GM12878 (cell line): ENCODE data around the gene ATP6V0A1. TPM values are rescaled to one million over a fixed set of nuclear protein-coding genes. Genes with fewer than 3 reads are reported as not detected.

Experiments used
- ATAC-seq: fragments of 200-7000 bp; cut with Tn5 transposase; 3 replicates; pipeline ENCODE4 v1.9.1; 2020; ENCODE audit warnings: mild to moderate bottlenecking, moderate library complexity
- BruUV-seq: library from RNA; stranded (reverse); fragments of 400-500 nt; replicated peaks from 2 replicates; lab custom pipeline; 2021; lab: Mats Ljungman, UMichigan
- CTCF ChIA-PET: fragments of 300-600 bp; sonication (Branson Sonifier 250); formaldehyde crosslinking; extraction: SDS; loops from one replicate; lab custom pipeline; 2021; ENCODE audit warnings: inconsistent platforms; lab: Yijun Ruan, JAX
- POLR2A ChIA-PET: fragments of 350-600 bp; formaldehyde crosslinking; extraction: SDS; loops from one replicate; lab custom pipeline; 2021; ENCODE audit warnings: inconsistent platforms; lab: Charles Lee
- RAD21 ChIA-PET: fragments of 300-600 bp; sonication (Branson Sonifier 250); formaldehyde crosslinking; loops from one replicate; lab custom pipeline; 2023; ENCODE audit warnings: antibody characterized with exemption; ENCODE audit not compliant: unreplicated experiment; lab: Charles Lee
- SMC1A ChIA-PET: fragments of 300-600 bp; sonication (Branson Sonifier 250); formaldehyde crosslinking; loops from one replicate; lab custom pipeline; 2023; ENCODE audit not compliant: unreplicated experiment, uncharacterized antibody; lab: Charles Lee
- DNase-seq: peaks from one replicate; pipeline ENCODE4 v3.0.0-alpha.2; 2011; ENCODE audit warnings: low read depth, low spot score
- FAIRE-seq: peaks from 3 replicates; lab custom pipeline; 2011; peaks lifted over from hg19 to GRCh38; lab: Jason Lieb, UNC
- H2AFZ ChIP-seq: 2 replicates; pipeline ENCODE4 v1.6.0; 2011; ENCODE audit warnings: low read depth, low read length, control low read depth; ENCODE audit not compliant: control insufficient read depth
- H3K27ac ChIP-seq: 2 replicates; pipeline ENCODE4 v1.5.1; 2011; ENCODE audit warnings: control low read depth; ENCODE audit not compliant: control insufficient read depth, insufficient read depth
- H3K27me3 ChIP-seq, 2 experiments: replicated peaks in 1 of 2; 2 replicates each; pipeline versions ENCODE4 v1.6.0 to v1.6.1; 2011; ENCODE audit warnings: low read length in 1 of 2; ENCODE audit not compliant: control insufficient read depth in 2 of 2, insufficient read depth in 2 of 2
- H3K36me3 ChIP-seq, 2 experiments: 2 replicates each; pipeline ENCODE4 v1.5.1; 2011; ENCODE audit warnings: low read length in 1 of 2; ENCODE audit not compliant: control insufficient read depth in 2 of 2, insufficient read depth in 2 of 2
- H3K4me1 ChIP-seq: 2 replicates; pipeline ENCODE4 v1.6.1; 2011; ENCODE audit warnings: mild to moderate bottlenecking, low read length, moderate library complexity, mixed read lengths; ENCODE audit not compliant: control insufficient read depth, insufficient read depth
- H3K4me2 ChIP-seq: 2 replicates; pipeline ENCODE4 v1.6.0; 2011; ENCODE audit warnings: control low read depth; ENCODE audit not compliant: control insufficient read depth, insufficient read depth
- H3K4me3 ChIP-seq: fragments of 200-600 bp; sonication (generic); 2 replicates; pipeline ENCODE4 v1.5.1; 2016
- H3K79me2 ChIP-seq: 2 replicates; pipeline ENCODE4 v1.6.0; 2011; ENCODE audit warnings: low read length; ENCODE audit not compliant: control insufficient read depth, insufficient read depth
- H3K9ac ChIP-seq: 2 replicates; pipeline ENCODE4 v1.8.0; 2011; ENCODE audit warnings: low read length, control low read depth, mixed read lengths; ENCODE audit not compliant: control insufficient read depth, insufficient read depth
- H3K9me3 ChIP-seq: replicated peaks from 3 replicates; pipeline ENCODE4 v1.5.1; 2011; ENCODE audit warnings: mild to moderate bottlenecking, low read length; ENCODE audit not compliant: control insufficient read depth, insufficient read depth
- H4K20me1 ChIP-seq: 2 replicates; pipeline ENCODE4 v1.6.0; 2011; ENCODE audit not compliant: control insufficient read depth, insufficient read depth
- CREM ChIP-seq: IDR thresholded peaks from 2 replicates; pipeline ENCODE4 v1.6.1; 2014; ENCODE audit warnings: antibody characterized with exemption, low read depth
- HCFC1 ChIP-seq: fragments of 150-350 bp; IDR thresholded peaks from 2 replicates; pipeline ENCODE4 v1.6.1; 2014; ENCODE audit warnings: low read length
- WGBS: methylation state at CpG from one replicate; pipeline ENCODE4 v1.1.6; 2016; ENCODE audit warnings: low lambda C conversion rate; ENCODE audit not compliant: insufficient replicate concordance, insufficient coverage; ENCODE audit errors: missing lambda C conversion rate; 5-methylcytosine and 5-hydroxymethylcytosine counted together
- in situ Hi-C: fragments of 300-500 bp; cut with MboI; formaldehyde crosslinking; loops from 9 replicates; pipeline ENCODE4 v1.14.3; 2018; ENCODE audit warnings: mixed read lengths
- intact Hi-C: fragments of 100-400 bp; cut with micrococcal nuclease; formaldehyde crosslinking; loops from one replicate; pipeline ENCODE4 v1.14.2; 2022; ENCODE audit not compliant: unreplicated experiment
- microRNA-seq: library from miRNA; unstranded; fragments of <30 nt; microRNA quantifications from one replicate; pipeline ENCODE4, GENCODE V29; 2018
- polyA plus RNA-seq, 11 experiments: library from polyadenylated mRNA; depleted of rRNA in 4 of 11; unstranded in 6 of 11; stranded (reverse) in 5 of 11; fragments of >200 nt; fragmentation: Nextera tagmentation in 4 of 11; fragmentation: Illumina TruSeq in 1 of 11; extraction: Ambion mirVana in 4 of 11; extraction: Trizol in 1 of 11; gene quantifications; 1 replicate in 1 of 11; 2 replicates in 10 of 11; pipeline versions ENCODE4 v1.2.1 to v1.2.3, GENCODE V29; 2011 to 2016; ENCODE audit warnings: inconsistent platforms in 2 of 11, missing spikeins in 2 of 11, low read depth in 1 of 11
- small RNA-seq: library from RNA; depleted of rRNA; stranded (forward); fragments of <200 nt; gene quantifications from one replicate; pipeline ENCODE3, GENCODE V24; 2014
- total RNA-seq, 4 experiments: library from RNA; depleted of rRNA in 3 of 4; stranded (reverse); fragments of >200 nt in 3 of 4; fragmentation: Illumina TruSeq in 1 of 4; extraction: Trizol in 1 of 4; gene quantifications; 2 replicates each; pipeline versions ENCODE4 v1.2.1 to v1.2.3, GENCODE V29; 2013 to 2021

The ATP6V0A1 gene
- total and polyA plus RNA-seq, 10 of the 15 experiments (the other 5 are each of a cell fraction or from before 2014, with no cell fraction given), result 3.0 to 76.6 (median 30.9) TPM

DNA sequence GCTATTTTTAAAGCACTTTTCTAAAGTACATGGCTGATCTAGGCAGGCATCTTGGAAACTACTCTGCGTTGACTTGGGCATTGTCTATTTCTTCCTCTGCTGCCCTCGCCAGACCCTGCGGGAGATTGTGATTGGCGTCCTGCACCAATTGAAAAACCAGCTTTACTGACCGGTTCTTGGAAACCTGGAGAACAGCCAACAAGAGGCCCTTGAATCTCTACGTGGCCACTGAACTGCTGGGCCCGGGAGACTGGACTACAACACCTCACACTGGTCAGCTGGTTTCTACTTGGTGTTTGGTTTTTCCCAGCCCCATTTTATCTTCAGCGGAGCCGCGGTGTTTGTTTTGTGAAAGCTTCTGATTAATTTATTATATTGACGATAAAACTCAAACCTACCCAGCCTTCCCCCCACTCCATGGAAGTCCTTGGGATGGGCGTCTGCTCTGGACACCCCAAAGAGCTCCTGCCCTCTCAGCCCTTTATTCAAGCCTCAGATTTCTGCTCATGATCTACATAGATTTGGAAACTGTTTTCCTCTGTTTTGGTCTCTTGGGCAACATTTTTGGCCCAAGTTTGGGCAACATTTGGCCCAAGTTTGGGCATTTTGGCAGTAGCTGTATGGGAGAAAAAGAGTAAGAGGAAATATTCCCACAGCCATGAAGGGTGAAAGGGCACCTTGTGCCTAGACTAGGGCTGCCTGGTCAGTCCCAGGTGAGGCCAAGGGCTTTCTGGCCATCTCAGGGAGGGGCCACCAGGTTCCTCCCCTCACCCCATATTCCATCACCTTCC is 113.0 kb downstream of the ATP6V0A1 start:
- no peak for TF ChIP-seq CREM
- TF ChIP-seq HCFC1, result no peak
- TF ChIP-seq, all 136 proteins: peak for 0
- Histone ChIP-seq H3K36me3 (peaks cover 17 to 40% of the 10 kb centered on the region in 2 experiments), H3K27me3 (no peaks in the 10 kb centered on the region), H3K4me2 (no peak overlapping the region), H3K4me1 (peaks cover 4% of the 10 kb centered on the region; the same call in 1 of the 2 replicates), H3K27ac (no peak overlapping the region), H4K20me1 (peaks cover 2% of the 10 kb centered on the region; the same call in 1 of the 2 replicates), H3K79me2 (peaks cover 17% of the 10 kb centered on the region), H3K9ac (no peak overlapping the region), H3K4me3 (no peak overlapping the region), H3K9me3 (no peaks in the 10 kb centered on the region), H2AFZ (no peak overlapping the region)
- no peak for ATAC-seq
- no peak for FAIRE-seq
- in situ Hi-C loops (loop anchor here (10.0 kb wide), 1 partner anchor 193 kb away; the partner anchor contains the start of gene RAMP2), intact Hi-C loops (loop anchor here (10.0 kb wide), 1 partner anchor 363 kb away; no protein-coding TSS in a partner anchor)
- BruUV-seq, result no TSS peak
- POLR2A ChIA-PET, result interaction anchor here (0.6 kb wide), 1 partner anchor 35 kb away, joined by 4 read pairs; no protein-coding TSS in a partner anchor
- RAD21 ChIA-PET, result no interaction called here
- 94% methylated on average over 12 of the region's 12 CpGs for WGBS
- DNase-seq, result no peak
- SMC1A ChIA-PET, result no interaction called here
- CTCF ChIA-PET, result interaction anchor here (2.8 kb wide), 1 partner anchor 7 kb away, joined by 14 read pairs; the partner anchor contains the start of gene PSMC3IP

Small RNA genes lying within 50 kb of the gene (microRNA-seq; reads per million reads assigned to microRNA genes)
- 14.7 reads per million, percentile 49 among the genes with 10 or more reads in this experiment for gene MIR5010
- gene MIR548AT, result 1.7 reads per million

Small RNA genes lying within 50 kb of the gene (small RNA-seq; reads per million reads assigned to genes)
- gene MIR548AT (1.0 reads per million, percentile 33 among the genes with 10 or more reads in this experiment), gene RNU7-97P (not detected)

Other genes with a start within 250 kb of the ATP6V0A1 start
Only the 7 nearest of the 15 such genes appear.
- 54.0 and 59.3 TPM in 2 replicates for gene STAT3, start 70.4 kb upstream of the ATP6V0A1 start, total RNA-seq (2014; rRNA removed)
- gene STAT3, start 70.4 kb upstream of the ATP6V0A1 start, total RNA-seq (2014; rRNA removed; fragmentation: Illumina TruSeq; extraction: Trizol), result 51.3 and 54.5 TPM in 2 replicates
- 82.6 and 86.2 TPM in 2 replicates for gene STAT3, start 70.4 kb upstream of the ATP6V0A1 start, total RNA-seq (2021)
- 63.6 and 74.7 TPM in 2 replicates for gene STAT3, start 70.4 kb upstream of the ATP6V0A1 start, polyA plus RNA-seq (2011; rRNA removed)
- gene STAT3, start 70.4 kb upstream of the ATP6V0A1 start, polyA plus RNA-seq (2014; fragmentation: Illumina TruSeq; extraction: Trizol), result 57.3 and 59.8 TPM in 2 replicates
- gene STAT3, start 70.4 kb upstream of the ATP6V0A1 start, polyA plus RNA-seq (2014; fragmentation: Nextera tagmentation; extraction: Ambion mirVana), result 10 to 100 TPM; 18.4 to 18.9 TPM
- 55.0 and 62.0 TPM in 2 replicates for gene STAT3, start 70.4 kb upstream of the ATP6V0A1 start, polyA plus RNA-seq (2014; rRNA removed)
- 10 to 100 TPM; 91.1 to 96.4 TPM for gene STAT3, start 70.4 kb upstream of the ATP6V0A1 start, polyA plus RNA-seq (2016; fragmentation: Nextera tagmentation; extraction: Ambion mirVana)
- 0.27 and 0.40 TPM in 2 replicates for gene CAVIN1, start 35.6 kb upstream of the ATP6V0A1 start, total RNA-seq (2014; rRNA removed)
- 0.18 and 0.40 TPM in 2 replicates for gene CAVIN1, start 35.6 kb upstream of the ATP6V0A1 start, total RNA-seq (2014; rRNA removed; fragmentation: Illumina TruSeq; extraction: Trizol)
- 0.93 and 1.1 TPM in 2 replicates for gene CAVIN1, start 35.6 kb upstream of the ATP6V0A1 start, total RNA-seq (2021)
- 0.04 and 0.07 TPM in 2 replicates for gene CAVIN1, start 35.6 kb upstream of the ATP6V0A1 start, polyA plus RNA-seq (2011; rRNA removed)
- 0.22 and 0.34 TPM in 2 replicates for gene CAVIN1, start 35.6 kb upstream of the ATP6V0A1 start, polyA plus RNA-seq (2014; fragmentation: Illumina TruSeq; extraction: Trizol)
- gene CAVIN1, start 35.6 kb upstream of the ATP6V0A1 start, polyA plus RNA-seq (2014; fragmentation: Nextera tagmentation; extraction: Ambion mirVana), result under 1 TPM; 0.03 to 0.05 TPM
- 0.39 and 0.67 TPM in 2 replicates for gene CAVIN1, start 35.6 kb upstream of the ATP6V0A1 start, polyA plus RNA-seq (2014; rRNA removed)
- gene CAVIN1, start 35.6 kb upstream of the ATP6V0A1 start, polyA plus RNA-seq (2016; fragmentation: Nextera tagmentation; extraction: Ambion mirVana), result under 1 TPM; 0.30 to 0.40 TPM
- 19.0 and 23.1 TPM in 2 replicates for gene NAGLU, start 77.4 kb downstream of the ATP6V0A1 start, total RNA-seq (2014; rRNA removed)
- 8.2 and 8.5 TPM in 2 replicates for gene NAGLU, start 77.4 kb downstream of the ATP6V0A1 start, total RNA-seq (2014; rRNA removed; fragmentation: Illumina TruSeq; extraction: Trizol)
- 25.8 and 27.4 TPM in 2 replicates for gene NAGLU, start 77.4 kb downstream of the ATP6V0A1 start, total RNA-seq (2021)
- 4.6 and 9.3 TPM in 2 replicates for gene NAGLU, start 77.4 kb downstream of the ATP6V0A1 start, polyA plus RNA-seq (2011; rRNA removed)
- 2.4 and 6.8 TPM in 2 replicates for gene NAGLU, start 77.4 kb downstream of the ATP6V0A1 start, polyA plus RNA-seq (2014; fragmentation: Illumina TruSeq; extraction: Trizol)
- gene NAGLU, start 77.4 kb downstream of the ATP6V0A1 start, polyA plus RNA-seq (2014; fragmentation: Nextera tagmentation; extraction: Ambion mirVana), result under 1 TPM; 0.23 to 0.69 TPM
- gene NAGLU, start 77.4 kb downstream of the ATP6V0A1 start, polyA plus RNA-seq (2014; rRNA removed), result 27.5 and 34.8 TPM in 2 replicates
- gene NAGLU, start 77.4 kb downstream of the ATP6V0A1 start, polyA plus RNA-seq (2016; fragmentation: Nextera tagmentation; extraction: Ambion mirVana), result 10 to 100 TPM in 1 of 2 experiments, 1 to 10 TPM in 1; 2.9 to 19.6 TPM
- gene HSD17B1, start 94.0 kb downstream of the ATP6V0A1 start, total RNA-seq (2014; rRNA removed), result 0.44 and 1.1 TPM in 2 replicates
- gene HSD17B1, start 94.0 kb downstream of the ATP6V0A1 start, total RNA-seq (2014; rRNA removed; fragmentation: Illumina TruSeq; extraction: Trizol), result 0.14 and 0.36 TPM in 2 replicates
- gene HSD17B1, start 94.0 kb downstream of the ATP6V0A1 start, total RNA-seq (2021), result 0.61 and 0.67 TPM in 2 replicates
- 0.19 and 0.29 TPM in 2 replicates for gene HSD17B1, start 94.0 kb downstream of the ATP6V0A1 start, polyA plus RNA-seq (2011; rRNA removed)
- gene HSD17B1, start 94.0 kb downstream of the ATP6V0A1 start, polyA plus RNA-seq (2014; fragmentation: Illumina TruSeq; extraction: Trizol), result 0.06 and 0.15 TPM in 2 replicates
- gene HSD17B1, start 94.0 kb downstream of the ATP6V0A1 start, polyA plus RNA-seq (2014; fragmentation: Nextera tagmentation; extraction: Ambion mirVana), result under 1 TPM; 0.21 to 0.26 TPM
- gene HSD17B1, start 94.0 kb downstream of the ATP6V0A1 start, polyA plus RNA-seq (2014; rRNA removed), result 0.22 and 0.47 TPM in 2 replicates
- 1 to 10 TPM in 1 of 2 experiments, under 1 TPM in 1; 0.73 to 1.1 TPM for gene HSD17B1, start 94.0 kb downstream of the ATP6V0A1 start, polyA plus RNA-seq (2016; fragmentation: Nextera tagmentation; extraction: Ambion mirVana)
- 27.8 and 31.3 TPM in 2 replicates for gene COASY, start 103.3 kb downstream of the ATP6V0A1 start, total RNA-seq (2014; rRNA removed)
- gene COASY, start 103.3 kb downstream of the ATP6V0A1 start, total RNA-seq (2014; rRNA removed; fragmentation: Illumina TruSeq; extraction: Trizol), result 18.6 TPM in 2 replicates
- 81.9 and 88.5 TPM in 2 replicates for gene COASY, start 103.3 kb downstream of the ATP6V0A1 start, total RNA-seq (2021)
- 19.9 and 33.1 TPM in 2 replicates for gene COASY, start 103.3 kb downstream of the ATP6V0A1 start, polyA plus RNA-seq (2011; rRNA removed)
- 28.0 and 38.1 TPM in 2 replicates for gene COASY, start 103.3 kb downstream of the ATP6V0A1 start, polyA plus RNA-seq (2014; fragmentation: Illumina TruSeq; extraction: Trizol)
- 10 to 100 TPM; 39.8 to 46.6 TPM for gene COASY, start 103.3 kb downstream of the ATP6V0A1 start, polyA plus RNA-seq (2014; fragmentation: Nextera tagmentation; extraction: Ambion mirVana)
- gene COASY, start 103.3 kb downstream of the ATP6V0A1 start, polyA plus RNA-seq (2014; rRNA removed), result 52.5 and 57.8 TPM in 2 replicates
- 10 to 100 TPM; 88.1 to 93.9 TPM for gene COASY, start 103.3 kb downstream of the ATP6V0A1 start, polyA plus RNA-seq (2016; fragmentation: Nextera tagmentation; extraction: Ambion mirVana)
- gene MLX, start 108.2 kb downstream of the ATP6V0A1 start, total RNA-seq (2014; rRNA removed), result 37.1 and 39.5 TPM in 2 replicates
- 34.1 and 34.4 TPM in 2 replicates for gene MLX, start 108.2 kb downstream of the ATP6V0A1 start, total RNA-seq (2014; rRNA removed; fragmentation: Illumina TruSeq; extraction: Trizol)
- 38.3 and 41.5 TPM in 2 replicates for gene MLX, start 108.2 kb downstream of the ATP6V0A1 start, total RNA-seq (2021)
- 41.2 and 48.9 TPM in 2 replicates for gene MLX, start 108.2 kb downstream of the ATP6V0A1 start, polyA plus RNA-seq (2011; rRNA removed)
- 59.2 and 61.1 TPM in 2 replicates for gene MLX, start 108.2 kb downstream of the ATP6V0A1 start, polyA plus RNA-seq (2014; fragmentation: Illumina TruSeq; extraction: Trizol)
- gene MLX, start 108.2 kb downstream of the ATP6V0A1 start, polyA plus RNA-seq (2014; fragmentation: Nextera tagmentation; extraction: Ambion mirVana), result 10 to 100 TPM; 38.3 to 49.1 TPM
- 65.0 and 66.1 TPM in 2 replicates for gene MLX, start 108.2 kb downstream of the ATP6V0A1 start, polyA plus RNA-seq (2014; rRNA removed)
- 10 to 100 TPM; 40.6 to 47.4 TPM for gene MLX, start 108.2 kb downstream of the ATP6V0A1 start, polyA plus RNA-seq (2016; fragmentation: Nextera tagmentation; extraction: Ambion mirVana)
- gene PSMC3IP, start 118.9 kb downstream of the ATP6V0A1 start, total RNA-seq (2014; rRNA removed), result 17.4 and 18.7 TPM in 2 replicates
- 12.0 and 12.1 TPM in 2 replicates for gene PSMC3IP, start 118.9 kb downstream of the ATP6V0A1 start, total RNA-seq (2014; rRNA removed; fragmentation: Illumina TruSeq; extraction: Trizol)
- 14.7 and 18.0 TPM in 2 replicates for gene PSMC3IP, start 118.9 kb downstream of the ATP6V0A1 start, total RNA-seq (2021)
- 13.5 and 15.0 TPM in 2 replicates for gene PSMC3IP, start 118.9 kb downstream of the ATP6V0A1 start, polyA plus RNA-seq (2011; rRNA removed)
- 25.9 and 28.5 TPM in 2 replicates for gene PSMC3IP, start 118.9 kb downstream of the ATP6V0A1 start, polyA plus RNA-seq (2014; fragmentation: Illumina TruSeq; extraction: Trizol)
- gene PSMC3IP, start 118.9 kb downstream of the ATP6V0A1 start, polyA plus RNA-seq (2014; fragmentation: Nextera tagmentation; extraction: Ambion mirVana), result 1 to 10 TPM; 6.8 to 7.1 TPM
- 24.8 and 26.8 TPM in 2 replicates for gene PSMC3IP, start 118.9 kb downstream of the ATP6V0A1 start, polyA plus RNA-seq (2014; rRNA removed)
- gene PSMC3IP, start 118.9 kb downstream of the ATP6V0A1 start, polyA plus RNA-seq (2016; fragmentation: Nextera tagmentation; extraction: Ambion mirVana), result 10 to 100 TPM; 33.1 to 34.5 TPM